ENCODE data around the gene MUC4. TPM values are rescaled to one million over a fixed set of nuclear protein-coding genes. Genes with fewer than 3 reads are reported as not detected.
"Not testable (repeated sequence)": the region's sequence is repeated elsewhere in the genome, so short reads cannot be mapped to it uniquely, and the experiment has no call there.

The MUC4 gene
- total RNA-seq, 1 donor from 2014 or later: not detected

GRCh38 chr3:195777975-195778374, 33.8 kb downstream of the MUC4 start:
- H3K4me1 Mint-ChIP-seq (ENCODE audit: low read depth): no peaks in the 10 kb centered on the region
- DNase-seq (ENCODE audit: low spot score): no peak
- H3K4me3 Mint-ChIP-seq (ENCODE audit: unreplicated experiment): no peak overlapping the region
- H3K36me3 Mint-ChIP-seq (ENCODE audit: low read depth): no peaks in the 10 kb centered on the region
- no peaks in the 10 kb centered on the region for H3K27me3 Mint-ChIP-seq (ENCODE audit: low read depth)
- no peak overlapping the region for H3K27ac Mint-ChIP-seq (ENCODE audit: unreplicated experiment)
- no peaks in the 10 kb centered on the region for H3K9me3 Mint-ChIP-seq (ENCODE audit: low read depth)
- TF ChIP-seq, protein P1, sequence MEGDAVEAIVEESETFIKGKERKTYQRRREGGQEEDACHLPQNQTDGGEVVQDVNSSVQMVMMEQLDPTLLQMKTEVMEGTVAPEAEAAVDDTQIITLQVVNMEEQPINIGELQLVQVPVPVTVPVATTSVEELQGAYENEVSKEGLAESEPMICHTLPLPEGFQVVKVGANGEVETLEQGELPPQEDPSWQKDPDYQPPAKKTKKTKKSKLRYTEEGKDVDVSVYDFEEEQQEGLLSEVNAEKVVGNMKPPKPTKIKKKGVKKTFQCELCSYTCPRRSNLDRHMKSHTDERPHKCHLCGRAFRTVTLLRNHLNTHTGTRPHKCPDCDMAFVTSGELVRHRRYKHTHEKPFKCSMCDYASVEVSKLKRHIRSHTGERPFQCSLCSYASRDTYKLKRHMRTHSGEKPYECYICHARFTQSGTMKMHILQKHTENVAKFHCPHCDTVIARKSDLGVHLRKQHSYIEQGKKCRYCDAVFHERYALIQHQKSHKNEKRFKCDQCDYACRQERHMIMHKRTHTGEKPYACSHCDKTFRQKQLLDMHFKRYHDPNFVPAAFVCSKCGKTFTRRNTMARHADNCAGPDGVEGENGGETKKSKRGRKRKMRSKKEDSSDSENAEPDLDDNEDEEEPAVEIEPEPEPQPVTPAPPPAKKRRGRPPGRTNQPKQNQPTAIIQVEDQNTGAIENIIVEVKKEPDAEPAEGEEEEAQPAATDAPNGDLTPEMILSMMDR (IDR thresholded peaks at IDR 0.05): no peak

DNA sequence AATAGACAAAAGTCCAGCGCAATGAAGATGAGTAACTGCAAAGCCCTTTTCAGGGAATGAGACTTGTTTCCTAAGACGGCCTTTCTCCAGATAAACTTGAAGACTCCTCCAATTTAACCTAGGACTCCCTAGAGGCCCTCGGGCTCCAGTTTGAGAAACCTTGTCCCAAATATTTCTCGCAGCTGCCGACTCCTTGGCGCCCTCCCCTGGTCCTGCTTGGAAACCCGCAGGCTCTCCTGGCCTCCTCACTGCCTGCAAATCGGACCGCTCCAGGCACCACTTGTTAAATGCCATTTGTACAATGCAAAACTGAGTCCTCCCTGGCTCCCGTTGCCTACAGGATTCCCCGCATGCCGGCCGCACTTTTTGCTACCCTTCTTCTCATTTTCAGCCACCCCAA, 36.8 kb downstream of the MUC4 start:
- Mint-ChIP-seq H3K4me3 (ENCODE audit: unreplicated experiment) (no peak overlapping the region), H3K9me3 (ENCODE audit: low read depth) (no peaks in the 10 kb centered on the region), H3K27ac (ENCODE audit: unreplicated experiment) (no peak overlapping the region), H3K36me3 (ENCODE audit: low read depth) (no peaks in the 10 kb centered on the region), H3K27me3 (ENCODE audit: low read depth) (no peaks in the 10 kb centered on the region), H3K4me1 (ENCODE audit: low read depth) (no peaks in the 10 kb centered on the region)
- DNase-seq (ENCODE audit: low spot score): no peak
- TF ChIP-seq, protein P1 (IDR thresholded peaks at IDR 0.05): peak; percentile 75

GRCh38 chr3:195773956-195774537, 37.7 kb downstream of the MUC4 start:
- Mint-ChIP-seq H3K27ac (ENCODE audit: unreplicated experiment) (no peak overlapping the region), H3K4me1 (ENCODE audit: low read depth) (no peaks in the 10 kb centered on the region), H3K27me3 (ENCODE audit: low read depth) (no peaks in the 10 kb centered on the region), H3K4me3 (ENCODE audit: unreplicated experiment) (no peak overlapping the region), H3K9me3 (ENCODE audit: low read depth) (no peaks in the 10 kb centered on the region), H3K36me3 (ENCODE audit: low read depth) (no peaks in the 10 kb centered on the region)
- no peak for DNase-seq (ENCODE audit: low spot score)
- TF ChIP-seq, protein P1 (IDR thresholded peaks at IDR 0.05): no peak

GRCh38 chr3:195771646-195772300, 40.0 kb downstream of the MUC4 start:
- Mint-ChIP-seq H3K4me3 (ENCODE audit: unreplicated experiment) (no peak overlapping the region), H3K36me3 (ENCODE audit: low read depth) (no peaks in the 10 kb centered on the region), H3K9me3 (ENCODE audit: low read depth) (no peaks in the 10 kb centered on the region), H3K27me3 (ENCODE audit: low read depth) (no peaks in the 10 kb centered on the region), H3K27ac (ENCODE audit: unreplicated experiment) (no peak overlapping the region), H3K4me1 (ENCODE audit: low read depth) (no peaks in the 10 kb centered on the region)
- DNase-seq (ENCODE audit: low spot score): no peak
- TF ChIP-seq, protein P1 (IDR thresholded peaks at IDR 0.05): no peak

GRCh38 chr3:195770841-195771645, 40.7 kb downstream of the MUC4 start:
- not testable (repeated sequence) for H3K4me1 Mint-ChIP-seq (ENCODE audit: low read depth); H3K9me3 Mint-ChIP-seq (ENCODE audit: low read depth); H3K4me3 Mint-ChIP-seq (ENCODE audit: unreplicated experiment); DNase-seq (ENCODE audit: low spot score); H3K27ac Mint-ChIP-seq (ENCODE audit: unreplicated experiment); H3K27me3 Mint-ChIP-seq (ENCODE audit: low read depth); H3K36me3 Mint-ChIP-seq (ENCODE audit: low read depth)

Measured in chondrocyte (in vitro differentiated cells).